HG03378 (cell line): Measurements from ENCODE around the gene TRIM41.
A peak's percentile ranks its signal among the peaks of the same experiment; 100 is the strongest.
"Not testable (repeated sequence)": the region's sequence is repeated elsewhere in the genome, so short reads cannot be mapped to it uniquely, and the experiment has no call there.

Experiments used
- ATAC-seq: cut with Tn5 transposase; IDR thresholded peaks from one replicate; pipeline ENCODE4 v1.9.1; 2021; ENCODE audit warnings: mild to moderate bottlenecking, moderate library complexity; ENCODE audit not compliant: unreplicated experiment

TRIM41 gene

DNA sequence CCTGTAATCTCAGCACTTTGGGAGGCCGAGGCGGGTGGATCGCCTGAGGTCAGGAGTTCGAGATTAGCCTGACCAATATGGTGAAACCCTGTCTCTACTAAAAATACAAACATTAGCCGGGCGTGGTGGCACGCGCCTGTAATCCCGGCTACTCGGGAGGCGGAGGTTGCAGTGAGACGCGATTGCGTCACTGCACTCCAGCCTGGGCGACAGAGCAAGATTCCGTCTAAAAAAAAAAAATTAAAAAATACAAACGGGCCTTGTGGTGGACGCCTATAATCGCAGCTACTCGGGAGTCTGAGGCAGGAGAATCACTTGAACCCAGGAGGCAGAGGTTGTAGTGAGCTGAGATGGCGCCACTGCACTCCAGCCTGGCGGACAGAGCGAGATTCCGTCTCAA, 14.1 kb upstream of the TRIM41 start:
- ATAC-seq = not testable (repeated sequence)

- ATAC-seq = not testable (repeated sequence)
Observed at GRCh38 chr5:181210148-181210547, 12.9 kb upstream of the TRIM41 start.

DNA sequence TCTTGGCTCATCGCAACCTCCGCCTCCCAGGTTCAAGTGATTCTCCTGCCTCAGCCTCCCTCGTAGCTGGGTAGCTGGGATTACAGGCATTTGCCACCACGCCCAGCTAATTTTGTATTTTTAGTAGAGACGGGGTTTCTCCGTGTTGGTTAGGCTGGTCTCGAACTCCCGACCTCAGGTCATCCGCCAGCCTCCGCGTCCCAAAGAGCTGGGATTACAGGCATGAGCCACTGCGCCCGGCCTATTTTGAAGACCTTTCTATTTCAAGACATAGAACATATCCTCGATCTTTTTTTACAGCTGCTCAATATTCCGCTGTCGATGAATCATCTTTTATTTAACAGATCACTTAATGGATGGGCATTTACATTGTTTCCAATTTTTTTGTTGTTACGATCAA, 12.4 kb upstream of the TRIM41 start:
- ATAC-seq = not testable (repeated sequence)

DNA sequence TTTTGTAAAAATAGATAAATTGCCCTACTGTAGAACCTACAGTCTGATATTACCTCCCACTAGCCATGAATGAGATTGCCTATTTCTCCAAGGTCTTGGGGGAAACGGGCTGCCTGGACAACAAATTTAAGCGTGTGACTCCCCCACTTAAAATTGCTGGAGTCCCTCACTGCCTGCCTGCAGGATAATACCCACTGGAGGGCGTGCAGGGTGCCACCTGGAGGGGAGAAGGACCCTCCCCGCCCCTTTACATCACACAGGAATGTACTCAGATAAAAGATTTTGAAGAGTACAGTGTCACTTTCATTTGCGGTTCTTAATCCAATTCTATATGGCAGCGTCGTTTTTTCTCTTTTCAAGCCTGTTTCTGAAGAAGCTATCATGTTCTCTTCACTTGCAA, 11.9 kb upstream of the TRIM41 start:
- ATAC-seq = no peak

DNA sequence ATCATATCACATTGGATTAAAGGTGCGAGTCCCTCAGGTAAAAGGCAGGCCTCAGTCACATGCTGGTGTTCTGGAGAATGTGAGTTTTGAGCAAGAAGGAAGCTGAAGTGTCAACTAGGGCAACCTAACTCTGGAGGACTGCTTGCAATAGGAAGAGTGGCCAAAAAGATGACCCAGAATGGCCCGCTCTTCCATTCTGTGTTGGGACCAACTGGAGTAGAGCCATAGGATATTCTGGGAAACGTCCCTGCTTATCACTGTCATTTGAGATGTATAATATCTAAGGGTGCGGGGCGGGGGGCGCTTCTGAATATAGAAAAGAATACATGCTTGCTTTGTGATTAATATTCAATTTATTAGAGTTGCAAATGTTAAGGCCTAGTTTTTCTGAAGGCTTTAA, 11.0 kb upstream of the TRIM41 start:
- ATAC-seq = no peak

- ATAC-seq = no peak
Observed at GRCh38 chr5:181212934-181213333, 10.1 kb upstream of the TRIM41 start.

DNA sequence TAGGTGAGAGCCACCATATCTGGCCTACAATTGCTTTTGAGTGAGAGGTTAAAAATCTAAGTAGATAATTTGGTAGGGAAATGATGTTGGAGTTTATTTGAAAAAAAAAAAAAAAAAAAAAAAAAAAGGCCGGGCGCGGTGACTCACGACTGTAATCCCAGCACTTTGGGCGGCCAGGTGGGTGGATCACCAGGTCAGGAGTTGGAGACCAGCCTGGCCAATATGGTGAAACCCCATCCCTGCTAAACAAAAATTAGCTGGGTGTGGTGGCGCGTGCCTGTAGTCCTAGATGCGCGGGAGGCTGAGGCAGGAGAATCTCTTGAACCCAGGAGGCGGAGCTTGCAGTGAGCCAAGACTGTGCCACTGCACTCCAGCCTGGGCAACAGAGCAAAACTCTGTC, 8.8 kb upstream of the TRIM41 start:
- not testable (repeated sequence) for ATAC-seq

GRCh38 chr5:181215997-181216989, 6.8 kb upstream of the TRIM41 start:
- no peak for ATAC-seq

- ATAC-seq = peak; percentile 22
Observed at GRCh38 chr5:181217111-181217802, 5.8 kb upstream of the TRIM41 start.

- peak; percentile 15 for ATAC-seq
Observed at GRCh38 chr5:181217803-181218062, 5.3 kb upstream of the TRIM41 start.

GRCh38 chr5:181218795-181219124, 4.3 kb upstream of the TRIM41 start:
- ATAC-seq = no peak

- no peak for ATAC-seq
Observed at GRCh38 chr5:181219262-181220177, 3.6 kb upstream of the TRIM41 start.

- ATAC-seq = no peak
Observed at GRCh38 chr5:181220178-181220515, 2.9 kb upstream of the TRIM41 start.

GRCh38 chr5:181221105-181221791, 1.8 kb upstream of the TRIM41 start:
- ATAC-seq = no peak

DNA sequence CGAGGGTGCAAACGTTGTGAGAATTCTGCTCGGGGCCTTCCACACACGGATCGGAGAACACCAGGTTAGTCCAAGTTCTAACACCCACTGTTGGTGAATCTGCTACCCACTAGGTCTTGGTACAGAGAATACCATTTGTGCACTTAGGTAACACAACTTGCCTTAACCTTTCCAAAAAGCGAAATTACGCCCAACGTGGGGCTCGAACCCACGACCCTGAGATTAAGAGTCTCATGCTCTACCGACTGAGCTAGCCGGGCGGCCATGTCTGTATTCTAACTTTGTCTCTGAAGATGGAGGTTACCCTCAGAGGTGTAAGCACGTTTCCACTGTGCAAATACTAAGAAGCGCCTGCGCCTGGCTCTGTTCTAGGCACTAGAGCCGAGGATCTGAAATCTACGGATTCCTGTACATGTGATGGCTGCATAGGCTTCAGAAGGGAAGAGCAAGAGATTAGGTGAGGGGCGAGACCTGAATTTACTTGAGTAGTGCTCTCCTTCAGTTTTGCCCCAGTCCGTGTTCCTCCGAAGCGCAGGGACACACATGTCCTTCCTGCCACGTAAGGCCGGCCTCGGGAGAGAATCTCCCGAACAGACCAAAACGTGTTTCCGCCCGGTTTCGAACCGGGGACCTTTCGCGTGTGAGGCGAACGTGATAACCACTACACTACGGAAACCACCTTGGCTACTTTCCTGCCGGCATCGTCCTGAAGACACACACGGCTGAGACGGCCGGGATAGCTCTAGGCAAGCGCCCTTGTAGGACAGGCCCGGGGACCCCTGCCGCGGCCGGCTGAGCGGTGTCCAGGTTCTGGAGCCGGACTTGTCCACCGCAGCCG, 1.1 kb upstream of the TRIM41 start:
- ATAC-seq = peak; percentile 32

- ATAC-seq = no peak
Observed at GRCh38 chr5:181222630-181223057, 437 bp upstream of the TRIM41 start.

DNA sequence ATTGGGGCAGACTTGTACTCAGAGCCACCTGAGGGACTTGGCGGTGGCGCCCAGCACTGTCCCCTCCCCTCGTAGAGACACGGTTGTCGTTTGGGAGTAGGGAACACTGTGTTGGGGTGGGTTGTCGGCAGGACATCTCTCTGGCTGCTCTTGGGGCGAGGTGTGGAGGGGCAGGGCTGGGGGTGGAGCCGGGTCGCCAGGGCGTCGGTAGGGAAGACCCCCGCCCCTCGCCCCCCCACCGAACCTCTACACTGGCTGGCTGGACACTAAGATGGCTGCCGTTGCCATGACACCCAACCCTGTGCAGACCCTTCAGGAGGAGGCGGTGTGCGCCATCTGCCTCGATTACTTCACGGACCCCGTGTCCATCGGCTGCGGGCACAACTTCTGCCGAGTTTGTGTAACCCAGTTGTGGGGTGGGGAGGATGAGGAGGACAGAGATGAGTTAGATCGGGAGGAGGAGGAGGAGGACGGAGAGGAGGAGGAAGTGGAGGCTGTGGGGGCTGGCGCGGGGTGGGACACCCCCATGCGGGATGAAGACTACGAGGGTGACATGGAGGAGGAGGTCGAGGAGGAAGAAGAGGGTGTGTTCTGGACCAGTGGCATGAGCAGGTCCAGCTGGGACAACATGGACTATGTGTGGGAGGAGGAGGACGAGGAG, 778 bp downstream of the TRIM41 start:
- ATAC-seq = no peak

GRCh38 chr5:181224390-181225229, 1.5 kb downstream of the TRIM41 start:
- no peak for ATAC-seq

DNA sequence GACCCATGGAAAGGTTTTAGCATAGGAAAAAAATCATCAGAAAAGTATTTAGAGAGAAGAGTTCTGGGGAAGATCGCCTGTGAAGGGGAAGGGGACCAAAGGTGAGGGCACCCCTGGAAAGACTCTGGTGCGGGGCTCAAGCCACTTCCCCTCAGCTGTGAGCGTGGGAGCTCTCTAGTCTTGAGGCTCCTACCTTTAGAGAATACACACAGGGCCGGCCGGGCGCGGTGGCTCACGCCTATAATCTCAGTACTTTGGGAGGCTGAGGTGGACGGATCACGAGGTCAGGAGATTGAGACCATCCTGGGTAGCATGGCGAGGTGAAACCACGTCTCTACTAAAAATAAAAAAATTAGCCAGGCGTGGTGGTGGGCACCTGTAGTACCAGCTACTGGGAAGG, 6.9 kb downstream of the TRIM41 start:
- no peak for ATAC-seq
